Effector memory CD4-positive, alpha-beta T cell (primary cell): ENCODE data around the gene HHIPL1.

ENCODE experiments used
- DNase-seq, 3 donors: peaks; one replicate each; pipeline ENCODE4 v3.0.0-alpha.2; 2020
- H3K27ac ChIP-seq: 2 replicates; pipeline ENCODE4 v1.7.0; 2013; ENCODE audit warnings: mild to moderate bottlenecking, low read length, moderate library complexity; ENCODE audit not compliant: insufficient read depth, poor library complexity, severe bottlenecking
- H3K27me3 ChIP-seq: replicated peaks from 2 replicates; pipeline ENCODE4 v1.7.0; 2013; ENCODE audit warnings: mild to moderate bottlenecking, low read length; ENCODE audit not compliant: insufficient read depth, control insufficient read depth, poor library complexity, severe bottlenecking
- H3K36me3 ChIP-seq: 2 replicates; pipeline ENCODE4 v1.7.0; 2013; ENCODE audit warnings: mild to moderate bottlenecking, low read length, moderate library complexity; ENCODE audit not compliant: control insufficient read depth, insufficient read depth
- H3K4me1 ChIP-seq: 2 replicates; pipeline ENCODE4 v1.7.0; 2013; ENCODE audit warnings: low read length, mild to moderate bottlenecking; ENCODE audit not compliant: control insufficient read depth, insufficient read depth, poor library complexity, severe bottlenecking
- H3K4me3 ChIP-seq: 2 replicates; pipeline ENCODE4 v1.7.0; 2013; ENCODE audit warnings: low read length, low read depth, mild to moderate bottlenecking; ENCODE audit not compliant: insufficient read depth, poor library complexity, severe bottlenecking
- H3K9me3 ChIP-seq: 2 replicates; pipeline ENCODE4 v1.7.0; 2013; ENCODE audit warnings: mild to moderate bottlenecking, low read length, moderate library complexity; ENCODE audit not compliant: control insufficient read depth

HHIPL1 gene

GRCh38 chr14:99718811-99719192, 73.9 kb downstream of the HHIPL1 start:
- Histone ChIP-seq H3K4me1 (no peaks in the 10 kb centered on the region), H3K4me3 (no peak overlapping the region), H3K36me3 (no peaks in the 10 kb centered on the region), H3K27me3 (no peaks in the 10 kb centered on the region), H3K9me3 (no peaks in the 10 kb centered on the region), H3K27ac (no peak overlapping the region)
- no peak for DNase-seq

GRCh38 chr14:99720941-99721791, 76.2 kb downstream of the HHIPL1 start:
- Histone ChIP-seq H3K9me3 (no peaks in the 10 kb centered on the region), H3K36me3 (no peaks in the 10 kb centered on the region), H3K4me1 (no peaks in the 10 kb centered on the region), H3K27me3 (no peaks in the 10 kb centered on the region), H3K27ac (no peak overlapping the region), H3K4me3 (no peak overlapping the region)
- no peak for DNase-seq

- no peak overlapping the region for H3K4me3 ChIP-seq
- no peaks in the 10 kb centered on the region for H3K27me3 ChIP-seq
- no peaks in the 10 kb centered on the region for H3K36me3 ChIP-seq
- no peaks in the 10 kb centered on the region for H3K9me3 ChIP-seq
- no peak for DNase-seq
- no peaks in the 10 kb centered on the region for H3K4me1 ChIP-seq
- H3K27ac ChIP-seq: no peak overlapping the region
These were observed 77.0 kb downstream of the HHIPL1 start for GRCh38 chr14:99721792-99722516.

GRCh38 chr14:99722741-99723140, 77.8 kb downstream of the HHIPL1 start:
- Histone ChIP-seq H3K9me3 (no peaks in the 10 kb centered on the region), H3K27me3 (no peaks in the 10 kb centered on the region), H3K4me3 (no peak overlapping the region), H3K36me3 (no peaks in the 10 kb centered on the region), H3K27ac (no peak overlapping the region), H3K4me1 (no peaks in the 10 kb centered on the region)
- DNase-seq: no peak

- no peak for DNase-seq
- Histone ChIP-seq H3K27me3 (no peaks in the 10 kb centered on the region), H3K9me3 (no peaks in the 10 kb centered on the region), H3K4me3 (no peak overlapping the region), H3K4me1 (no peaks in the 10 kb centered on the region), H3K36me3 (no peaks in the 10 kb centered on the region), H3K27ac (no peak overlapping the region)
These were observed 79.4 kb downstream of the HHIPL1 start for GRCh38 chr14:99724196-99724891.

GRCh38 chr14:99724939-99725773, 80.2 kb downstream of the HHIPL1 start:
- Histone ChIP-seq H3K27me3 (no peaks in the 10 kb centered on the region), H3K36me3 (no peaks in the 10 kb centered on the region), H3K4me3 (no peak overlapping the region), H3K9me3 (no peaks in the 10 kb centered on the region), H3K4me1 (no peaks in the 10 kb centered on the region), H3K27ac (no peak overlapping the region)
- DNase-seq: no peak

GRCh38 chr14:99725774-99726537, 81.0 kb downstream of the HHIPL1 start:
- no peaks in the 10 kb centered on the region for H3K4me1 ChIP-seq
- H3K9me3 ChIP-seq: no peaks in the 10 kb centered on the region
- peaks cover 4% of the 10 kb centered on the region for H3K27me3 ChIP-seq
- no peak overlapping the region for H3K27ac ChIP-seq
- H3K36me3 ChIP-seq: no peaks in the 10 kb centered on the region
- no peak overlapping the region for H3K4me3 ChIP-seq
- DNase-seq: no peak

- Histone ChIP-seq H3K27me3 (peaks cover 4% of the 10 kb centered on the region), H3K27ac (no peak overlapping the region), H3K36me3 (no peaks in the 10 kb centered on the region), H3K9me3 (no peaks in the 10 kb centered on the region), H3K4me3 (no peak overlapping the region), H3K4me1 (no peaks in the 10 kb centered on the region)
- DNase-seq: no peak
These were observed 81.7 kb downstream of the HHIPL1 start for GRCh38 chr14:99726538-99727095.
